ENCODE results near the gene TSGA10.
"Not testable (repeated sequence)": the region's sequence is repeated elsewhere in the genome, so short reads cannot be mapped to it uniquely, and the experiment has no call there.

TSGA10 gene

GRCh38 chr2:99067871-99068625 lies 86.7 kb downstream of the TSGA10 start:
- DNase-seq, result no peak

GRCh38 chr2:99066075-99066958 lies 88.4 kb downstream of the TSGA10 start:
- DNase-seq, result peak; percentile 64

- not testable (repeated sequence) for DNase-seq
Measured at GRCh38 chr2:99049187-99049586, 105.6 kb downstream of the TSGA10 start.

- DNase-seq, result not testable (repeated sequence)
Measured at GRCh38 chr2:99040736-99041300, 113.9 kb downstream of the TSGA10 start.

GRCh38 chr2:99035920-99036319 lies 118.8 kb downstream of the TSGA10 start:
- DNase-seq, result no peak

GRCh38 chr2:99032786-99033185 lies 122.0 kb downstream of the TSGA10 start:
- no peak for DNase-seq

- DNase-seq, result no peak
Measured at GRCh38 chr2:99032001-99032400, 122.7 kb downstream of the TSGA10 start.

- no peak for DNase-seq
Measured at GRCh38 chr2:99031481-99031880, 123.3 kb downstream of the TSGA10 start.

GRCh38 chr2:99028558-99028957 lies 126.2 kb downstream of the TSGA10 start:
- DNase-seq, result no peak

- no peak for DNase-seq
Measured at GRCh38 chr2:99027856-99028255, 126.9 kb downstream of the TSGA10 start.

- no peak for DNase-seq
Measured at GRCh38 chr2:99000708-99001107, 154.0 kb downstream of the TSGA10 start.

GRCh38 chr2:98988695-98989094 lies 166.0 kb downstream of the TSGA10 start:
- not testable (repeated sequence) for DNase-seq

- DNase-seq, result no peak
Measured at GRCh38 chr2:98985905-98986666, 168.7 kb downstream of the TSGA10 start.

- DNase-seq, result no peak
Measured at GRCh38 chr2:98975611-98976010, 179.1 kb downstream of the TSGA10 start.

GRCh38 chr2:98972582-98973167 lies 182.1 kb downstream of the TSGA10 start:
- no peak for DNase-seq

- DNase-seq, result no peak
Measured at GRCh38 chr2:98959810-98960507, 194.8 kb downstream of the TSGA10 start.

- DNase-seq, result no peak
Measured at GRCh38 chr2:98952966-98953365, 201.8 kb downstream of the TSGA10 start.

GRCh38 chr2:98948956-98949739 lies 205.6 kb downstream of the TSGA10 start:
- DNase-seq, result peak; percentile 24

- no peak for DNase-seq
Measured at GRCh38 chr2:98947554-98947953, 207.2 kb downstream of the TSGA10 start.

Measured in DMS79 (cell line).